Measurements from ENCODE around the gene SPATA9. TPM values are rescaled to one million over a fixed set of nuclear protein-coding genes. Genes with fewer than 3 reads are reported as not detected.

The SPATA9 gene
- total RNA-seq, 4 donors from 2014 or later = 0.76 TPM; not detected in 3

DNA sequence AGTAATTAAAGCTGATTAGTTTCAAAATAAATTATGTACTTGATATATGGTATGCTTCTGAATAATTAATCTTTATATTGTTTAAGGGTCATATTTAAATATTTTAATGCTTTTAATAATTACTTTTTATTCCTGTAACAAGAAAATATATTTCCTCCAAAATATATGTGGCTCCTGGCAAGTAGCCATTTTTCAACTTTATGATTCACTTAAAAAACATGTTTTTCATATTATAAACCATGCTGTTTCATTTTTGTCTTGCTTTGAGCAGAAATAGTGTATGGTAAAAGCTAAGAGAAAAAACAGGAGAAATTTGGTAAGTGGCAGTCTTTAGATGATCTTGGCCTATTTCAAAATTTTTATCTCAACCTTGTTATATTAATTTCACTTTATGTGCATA, 14.6 kb downstream of the SPATA9 start:
- intact Hi-C loops (cut with DNase I; ENCODE audit: low total_unique reads) (loop anchor here (5.0 kb wide), 2 partner anchors 44 to 104 kb away; no protein-coding TSS in a partner anchor), in situ Hi-C loops (cut with MboI; ENCODE audit: low sequenced_read_pairs in 4 of 4) (loop anchor here (5.0 to 25.0 kb wide), 6 partner anchors 57 to 669 kb away; no protein-coding TSS in a partner anchor)
- H3K27me3 ChIP-seq = no peaks in the 10 kb centered on the region
- no peak overlapping the region for H3K4me3 ChIP-seq
- peak overlapping the region in 1 of 4 donors; percentile 81 for H3K27ac ChIP-seq
- H3K9me3 ChIP-seq = no peaks in the 10 kb centered on the region
- no peak for ATAC-seq
- no peaks in the 10 kb centered on the region for H3K36me3 ChIP-seq
- TF ChIP-seq POLR2A (IDR thresholded peaks at IDR 0.05) = no peak
- no peak for TF ChIP-seq CTCF (IDR thresholded peaks at IDR 0.05 in 4 of 5, conservative IDR thresholded peaks at IDR 0.05 in 1 of 5)
- DNase-seq = no peak
- peaks cover 17 to 20% of the 10 kb centered on the region in 2 donors for H3K4me1 ChIP-seq

GRCh38 chr5:95667678-95668077, 15.1 kb downstream of the SPATA9 start:
- ATAC-seq (no peak), DNase-seq (no peak)
- Histone ChIP-seq H3K36me3 (no peaks in the 10 kb centered on the region), H3K4me1 (peaks cover 17 to 20% of the 10 kb centered on the region in 2 donors), H3K4me3 (no peak overlapping the region), H3K27me3 (no peaks in the 10 kb centered on the region), H3K27ac (no peak overlapping the region), H3K9me3 (no peaks in the 10 kb centered on the region)
- intact Hi-C loops (cut with DNase I; ENCODE audit: low total_unique reads) (loop anchor here (5.0 kb wide), 2 partner anchors 45 to 105 kb away; no protein-coding TSS in a partner anchor), in situ Hi-C loops (cut with MboI; ENCODE audit: low sequenced_read_pairs in 4 of 4) (loop anchor here (5.0 to 25.0 kb wide), 6 partner anchors 57 to 670 kb away; no protein-coding TSS in a partner anchor)
- TF ChIP-seq POLR2A (IDR thresholded peaks at IDR 0.05) (no peak), CTCF (IDR thresholded peaks at IDR 0.05 in 4 of 5, conservative IDR thresholded peaks at IDR 0.05 in 1 of 5) (no peak)

- TF ChIP-seq CTCF (IDR thresholded peaks at IDR 0.05 in 4 of 5, conservative IDR thresholded peaks at IDR 0.05 in 1 of 5) (no peak), POLR2A (IDR thresholded peaks at IDR 0.05) (no peak)
- Histone ChIP-seq H3K4me3 (no peak overlapping the region), H3K36me3 (no peaks in the 10 kb centered on the region), H3K27me3 (no peaks in the 10 kb centered on the region), H3K27ac (no peak overlapping the region), H3K4me1 (peaks cover 17 to 20% of the 10 kb centered on the region in 2 donors), H3K9me3 (no peaks in the 10 kb centered on the region)
- intact Hi-C loops (cut with DNase I; ENCODE audit: low total_unique reads) = loop anchor here (5.0 kb wide), 2 partner anchors 45 to 105 kb away; no protein-coding TSS in a partner anchor
- DNase-seq (no peak), ATAC-seq (no peak)
- in situ Hi-C loops (cut with MboI; ENCODE audit: low sequenced_read_pairs in 4 of 4) = loop anchor here (5.0 to 25.0 kb wide), 6 partner anchors 58 to 670 kb away; no protein-coding TSS in a partner anchor
Measured at GRCh38 chr5:95667061-95667618, 15.7 kb downstream of the SPATA9 start.

- H3K27me3 ChIP-seq = no peaks in the 10 kb centered on the region
- TF ChIP-seq CTCF (IDR thresholded peaks at IDR 0.05 in 4 of 5, conservative IDR thresholded peaks at IDR 0.05 in 1 of 5) (peak; percentile 60 to 94 (median 79)), POLR2A (IDR thresholded peaks at IDR 0.05) (no peak)
- intact Hi-C loops (cut with DNase I; ENCODE audit: low total_unique reads) = loop anchor here (1.0 to 2.0 kb wide), 2 partner anchors 67 to 183 kb away; partner anchors contain the start of gene RHOBTB3
- H3K4me1 ChIP-seq = peaks cover 9 to 12% of the 10 kb centered on the region in 2 donors
- DNase-seq = no peak
- peak overlapping the region in 3 of 4 donors; percentile 6 to 54 (median 44) for H3K27ac ChIP-seq
- ATAC-seq = peak in 1 of 2 donors; percentile 64
- H3K9me3 ChIP-seq = no peaks in the 10 kb centered on the region
- no peaks in the 10 kb centered on the region for H3K36me3 ChIP-seq
- H3K4me3 ChIP-seq = no peak overlapping the region
- in situ Hi-C loops (cut with MboI; ENCODE audit: low sequenced_read_pairs in 4 of 4) = loop anchor here (5.0 to 25.0 kb wide), 5 partner anchors 61 to 673 kb away; no protein-coding TSS in a partner anchor
Measured at GRCh38 chr5:95664204-95664786, 18.5 kb downstream of the SPATA9 start.
